ENCODE measurements around the gene FAM117A.

DNA sequence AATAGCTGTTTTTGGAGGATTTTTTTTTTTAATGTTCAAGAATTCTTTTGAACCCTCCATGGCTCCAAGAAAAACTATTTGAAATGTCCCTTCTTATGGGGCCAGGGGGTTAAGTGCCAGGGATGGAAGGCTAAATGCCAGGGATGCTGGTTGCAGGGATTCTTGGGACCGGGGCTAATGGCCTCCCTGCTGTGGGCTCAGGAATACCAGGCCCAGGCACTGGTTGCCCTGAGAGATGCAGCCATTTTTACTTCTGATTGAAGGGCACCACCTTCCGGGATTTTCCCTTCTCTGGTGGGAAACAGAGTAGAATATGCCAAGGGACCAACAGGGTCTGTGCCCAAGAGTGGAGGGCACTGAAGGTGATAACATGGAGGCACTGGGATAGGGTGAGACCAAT is 13.6 kb upstream of the FAM117A start:
- TF ChIP-seq, protein P1, sequence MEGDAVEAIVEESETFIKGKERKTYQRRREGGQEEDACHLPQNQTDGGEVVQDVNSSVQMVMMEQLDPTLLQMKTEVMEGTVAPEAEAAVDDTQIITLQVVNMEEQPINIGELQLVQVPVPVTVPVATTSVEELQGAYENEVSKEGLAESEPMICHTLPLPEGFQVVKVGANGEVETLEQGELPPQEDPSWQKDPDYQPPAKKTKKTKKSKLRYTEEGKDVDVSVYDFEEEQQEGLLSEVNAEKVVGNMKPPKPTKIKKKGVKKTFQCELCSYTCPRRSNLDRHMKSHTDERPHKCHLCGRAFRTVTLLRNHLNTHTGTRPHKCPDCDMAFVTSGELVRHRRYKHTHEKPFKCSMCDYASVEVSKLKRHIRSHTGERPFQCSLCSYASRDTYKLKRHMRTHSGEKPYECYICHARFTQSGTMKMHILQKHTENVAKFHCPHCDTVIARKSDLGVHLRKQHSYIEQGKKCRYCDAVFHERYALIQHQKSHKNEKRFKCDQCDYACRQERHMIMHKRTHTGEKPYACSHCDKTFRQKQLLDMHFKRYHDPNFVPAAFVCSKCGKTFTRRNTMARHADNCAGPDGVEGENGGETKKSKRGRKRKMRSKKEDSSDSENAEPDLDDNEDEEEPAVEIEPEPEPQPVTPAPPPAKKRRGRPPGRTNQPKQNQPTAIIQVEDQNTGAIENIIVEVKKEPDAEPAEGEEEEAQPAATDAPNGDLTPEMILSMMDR (IDR thresholded peaks at IDR 0.05) = no peak
- no peak for TF ChIP-seq POLR2A (IDR thresholded peaks at IDR 0.05)

Data from adrenal gland (tissue), 5 donors.